ENCODE results near the gene FLYWCH1.
"Not testable (repeated sequence)": the region's sequence is repeated elsewhere in the genome, so short reads cannot be mapped to it uniquely, and the experiment has no call there.

- TF ChIP-seq, protein P1, sequence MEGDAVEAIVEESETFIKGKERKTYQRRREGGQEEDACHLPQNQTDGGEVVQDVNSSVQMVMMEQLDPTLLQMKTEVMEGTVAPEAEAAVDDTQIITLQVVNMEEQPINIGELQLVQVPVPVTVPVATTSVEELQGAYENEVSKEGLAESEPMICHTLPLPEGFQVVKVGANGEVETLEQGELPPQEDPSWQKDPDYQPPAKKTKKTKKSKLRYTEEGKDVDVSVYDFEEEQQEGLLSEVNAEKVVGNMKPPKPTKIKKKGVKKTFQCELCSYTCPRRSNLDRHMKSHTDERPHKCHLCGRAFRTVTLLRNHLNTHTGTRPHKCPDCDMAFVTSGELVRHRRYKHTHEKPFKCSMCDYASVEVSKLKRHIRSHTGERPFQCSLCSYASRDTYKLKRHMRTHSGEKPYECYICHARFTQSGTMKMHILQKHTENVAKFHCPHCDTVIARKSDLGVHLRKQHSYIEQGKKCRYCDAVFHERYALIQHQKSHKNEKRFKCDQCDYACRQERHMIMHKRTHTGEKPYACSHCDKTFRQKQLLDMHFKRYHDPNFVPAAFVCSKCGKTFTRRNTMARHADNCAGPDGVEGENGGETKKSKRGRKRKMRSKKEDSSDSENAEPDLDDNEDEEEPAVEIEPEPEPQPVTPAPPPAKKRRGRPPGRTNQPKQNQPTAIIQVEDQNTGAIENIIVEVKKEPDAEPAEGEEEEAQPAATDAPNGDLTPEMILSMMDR (IDR thresholded peaks at IDR 0.05; ENCODE audit: borderline replicate concordance, extremely low read depth, low read length, poor library complexity, severe bottlenecking) = peak; percentile 52
- TF ChIP-seq EZH2 (IDR thresholded peaks at IDR 0.05; ENCODE audit: borderline replicate concordance, low read depth, low read length, severe bottlenecking) = not testable (repeated sequence)
These were observed 4.5 kb upstream of the FLYWCH1 start for GRCh38 chr16:2907084-2907753.

Data from DND-41 (cell line).